IPS-NIHi11 (cell line): ENCODE results near the gene PAK1.
A peak's percentile ranks its signal among the peaks of the same experiment; 100 is the strongest.
"Not testable (repeated sequence)": the region's sequence is repeated elsewhere in the genome, so short reads cannot be mapped to it uniquely, and the experiment has no call there.

ENCODE experiments used
- DNase-seq: peaks from one replicate; pipeline ENCODE4 v3.0.0; 2012; ENCODE audit warnings: mixed read lengths, low spot score

PAK1 gene

DNA sequence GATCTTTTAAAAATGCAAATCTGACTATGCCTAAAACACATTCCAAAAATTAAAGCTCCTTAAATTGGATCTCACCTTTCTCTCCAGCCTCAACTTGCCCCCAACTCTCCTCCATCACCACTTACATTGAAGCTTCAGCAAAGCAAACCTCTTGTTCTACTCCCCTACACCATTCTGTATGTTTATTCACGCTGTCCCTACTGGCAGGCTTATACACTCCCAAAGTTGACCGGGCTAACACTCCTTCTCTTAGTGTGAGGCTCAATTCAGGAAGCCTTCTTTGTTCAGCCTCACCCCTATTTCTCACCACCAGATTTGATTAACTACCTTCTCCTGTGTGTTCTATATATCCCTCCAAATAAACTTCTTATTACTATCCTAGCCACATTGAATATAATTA lies 170.6 kb downstream of the PAK1 start:
- DNase-seq, result no peak

DNA sequence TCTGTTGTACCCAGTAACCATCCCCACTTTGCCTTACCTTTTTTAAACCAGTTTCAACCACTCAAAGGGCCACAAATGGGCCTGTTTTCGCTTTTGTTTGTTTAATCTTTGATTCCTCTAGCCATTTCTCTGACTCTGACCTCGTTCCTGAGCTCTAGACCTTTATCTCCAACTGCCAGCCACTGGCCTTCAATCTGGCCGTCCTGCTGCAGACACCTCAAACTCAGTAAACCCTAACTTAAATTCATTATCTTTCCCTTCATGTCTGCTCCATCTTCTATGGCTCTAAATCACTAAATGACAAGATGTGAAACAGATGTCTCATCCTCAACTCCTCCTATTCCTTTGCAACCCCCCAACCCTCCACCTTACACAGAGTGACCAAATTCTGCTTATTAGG lies 171.1 kb downstream of the PAK1 start:
- DNase-seq, result no peak

DNA sequence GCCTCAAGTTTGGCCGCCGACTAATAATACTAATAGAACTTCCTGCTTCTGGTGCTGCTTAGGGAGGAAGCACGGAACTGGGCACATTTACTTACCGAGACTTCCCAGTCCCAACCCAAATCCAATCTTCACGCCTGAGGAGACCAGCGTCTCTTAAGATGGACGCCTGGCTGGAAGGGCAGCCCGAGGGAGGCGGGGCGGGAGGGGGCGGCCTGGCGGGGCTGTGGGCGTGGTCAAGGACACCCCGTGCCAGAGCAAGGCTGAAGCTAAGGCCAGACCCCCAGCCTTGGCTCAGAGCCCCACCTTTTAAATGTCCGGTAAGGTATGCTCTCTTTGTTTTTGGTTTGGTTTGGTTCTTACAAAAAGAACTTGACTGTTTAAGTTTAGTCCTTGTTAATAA lies 172.4 kb downstream of the PAK1 start, which contains the start of gene GDPD4:
Gene GDPD4, minus strand, starts transcription at position 177 of the 400 bp plus-strand sequence. CDS start 16,549 bp downstream, outside the sequence.
- DNase-seq, result peak; percentile 53

- no peak for DNase-seq
These were observed 173.2 kb downstream of the PAK1 start for GRCh38 chr11:77300695-77301094.

GRCh38 chr11:77300028-77300427 lies 173.9 kb downstream of the PAK1 start:
- not testable (repeated sequence) for DNase-seq

GRCh38 chr11:77299528-77299993 lies 174.3 kb downstream of the PAK1 start:
- no peak for DNase-seq

- no peak for DNase-seq
These were observed 179.9 kb downstream of the PAK1 start for GRCh38 chr11:77294040-77294439.

DNA sequence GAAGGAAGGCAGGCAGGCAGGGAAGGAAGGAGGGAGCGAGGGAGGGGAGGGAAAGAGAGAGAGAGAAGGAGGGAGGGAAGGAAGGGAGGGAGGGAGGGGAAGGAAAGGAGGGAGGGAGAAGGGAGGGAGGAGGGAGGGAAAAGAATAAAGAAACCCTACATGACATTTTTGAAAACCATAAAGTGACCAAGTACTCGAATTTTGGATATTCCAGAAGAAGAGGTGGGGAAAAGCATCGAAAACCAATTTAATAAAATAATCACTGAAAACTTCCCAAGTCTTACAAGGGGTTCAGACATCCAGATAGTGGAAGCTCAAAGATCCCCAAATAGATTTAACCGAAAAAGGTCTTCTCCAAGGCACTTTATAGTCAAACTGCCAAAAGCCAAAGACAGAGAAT lies 184.2 kb downstream of the PAK1 start:
- no peak for DNase-seq

- no peak for DNase-seq
These were observed 186.2 kb downstream of the PAK1 start for GRCh38 chr11:77287615-77288273.

DNA sequence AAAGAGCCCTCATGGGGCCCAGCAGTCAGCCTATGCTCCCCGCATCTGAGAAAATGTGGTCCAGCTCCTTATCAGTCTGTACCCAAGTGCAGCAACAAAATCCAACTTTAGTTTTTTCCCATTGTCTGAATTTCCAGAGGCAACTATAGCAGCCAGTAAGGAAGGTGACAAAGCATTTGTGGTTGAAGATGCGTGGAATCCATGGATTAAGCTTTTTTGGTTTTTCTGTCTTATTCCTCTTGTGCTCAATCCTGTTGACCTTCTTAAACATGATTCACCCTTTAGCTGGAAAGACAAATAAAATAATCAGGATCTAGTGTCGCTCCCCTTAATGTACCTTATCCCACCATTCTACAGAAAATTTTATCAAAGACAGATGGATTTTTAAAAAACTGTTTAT lies 186.8 kb downstream of the PAK1 start:
- no peak for DNase-seq

DNA sequence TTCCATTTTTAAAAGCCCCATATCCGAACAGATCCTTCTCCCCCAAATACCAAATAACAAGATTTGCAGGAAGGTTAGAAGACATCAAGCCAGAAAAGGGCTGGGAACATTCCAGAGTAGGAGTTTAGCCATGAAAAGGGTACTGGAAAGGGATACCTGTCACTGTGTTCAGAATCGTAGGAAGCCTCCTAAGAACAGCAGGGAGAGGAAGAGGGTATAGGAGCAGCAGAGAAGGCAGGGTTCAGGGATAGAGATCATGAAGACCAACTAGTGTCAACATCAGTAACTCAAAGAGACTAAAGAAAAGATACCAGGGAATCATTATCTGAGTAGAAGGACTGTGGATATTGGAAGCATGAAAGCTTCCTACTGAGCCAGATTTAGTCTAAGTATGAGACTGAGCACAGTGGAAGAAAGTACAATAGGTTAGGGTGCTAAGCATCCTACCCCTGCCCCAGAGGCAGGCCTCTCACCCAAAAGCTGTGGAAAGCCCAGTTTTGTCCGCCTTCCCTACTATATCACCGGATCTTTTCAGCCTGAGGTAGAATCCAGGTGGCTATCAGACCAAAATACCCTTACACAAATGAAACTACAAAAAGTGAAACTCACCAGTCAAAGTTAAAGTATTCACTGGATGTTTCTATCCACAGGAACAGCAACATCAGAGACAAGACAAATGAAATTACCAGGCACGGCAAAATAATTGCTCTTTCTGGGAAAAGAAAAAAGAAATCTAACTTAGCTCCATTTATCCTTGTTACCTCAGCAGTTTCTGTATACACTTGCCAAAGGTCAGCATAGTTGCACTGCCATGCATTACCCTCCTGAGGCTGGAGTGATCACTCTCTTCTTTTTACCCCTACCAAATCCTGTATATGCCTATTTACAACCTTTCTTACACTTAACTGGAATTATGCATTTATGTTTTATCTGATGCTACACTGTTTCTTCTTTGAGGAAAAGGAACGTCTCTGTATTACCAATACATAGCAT lies 189.1 kb downstream of the PAK1 start:
- DNase-seq, result no peak

- DNase-seq, result no peak
These were observed 190.8 kb downstream of the PAK1 start for GRCh38 chr11:77283101-77283500.

- no peak for DNase-seq
These were observed 195.0 kb downstream of the PAK1 start for GRCh38 chr11:77278595-77279506.

DNA sequence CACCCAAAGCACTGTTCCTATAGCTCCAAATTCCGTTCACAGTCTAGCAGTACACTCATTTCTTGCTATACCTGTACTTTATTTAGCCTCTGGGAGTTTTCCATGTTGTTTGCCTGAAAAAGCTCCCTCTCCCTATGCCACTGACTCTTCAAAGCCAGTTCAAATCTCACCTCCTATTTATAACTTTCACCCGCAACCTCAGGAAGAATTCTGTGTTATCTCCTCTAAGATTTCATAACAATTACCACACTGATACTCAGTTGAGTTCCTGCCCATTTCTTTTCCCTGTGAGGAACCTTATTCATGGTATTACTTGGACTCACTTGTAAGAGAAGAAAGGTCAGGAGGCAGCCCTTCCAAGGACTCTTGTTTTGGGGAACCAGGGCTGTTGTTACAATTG lies 197.6 kb downstream of the PAK1 start:
- DNase-seq, result no peak
